Peyer's patch (tissue), 4 donors: Measurements from ENCODE around the gene SPINT1. TPM values are rescaled to one million over a fixed set of nuclear protein-coding genes. Genes with fewer than 3 reads are reported as not detected.

Source experiments
- DNase-seq, 3 donors: peaks; one replicate each; pipeline ENCODE4 v3.0.0-alpha.2; 2017 to 2019
- H3K27ac ChIP-seq, 4 donors: fragments of 200-600 bp; sonication (generic); one replicate each; pipeline ENCODE4 v1.5.1; 2016 to 2019
- H3K27me3 ChIP-seq, 2 donors: fragments of 200-600 bp; sonication (generic); one replicate each; pipeline ENCODE4 v1.5.1; 2019
- H3K36me3 ChIP-seq, 3 donors: fragments of 200-600 bp; sonication (generic); one replicate each; pipeline ENCODE4 v1.5.1; 2016 to 2019
- H3K4me1 ChIP-seq, 4 donors: fragments of 200-600 bp; sonication (generic); one replicate each; pipeline ENCODE4 v1.5.1; 2016 to 2019
- H3K4me3 ChIP-seq, 4 donors: fragments of 200-600 bp; sonication (generic); 1 replicate in 3 of 4; 2 replicates in 1 of 4; pipeline ENCODE4 v1.5.1; 2016 to 2019; ENCODE audit warnings: mild to moderate bottlenecking in 1 of 4
- H3K9me3 ChIP-seq, 4 donors: fragments of 200-600 bp; sonication (generic); one replicate each; pipeline ENCODE4 v1.5.1; 2016 to 2019; ENCODE audit warnings: mild to moderate bottlenecking in 1 of 4
- CTCF ChIP-seq, 6 experiments: fragments of 450-650 bp in 4 of 6; fragments of 200-600 bp in 2 of 6; sonication (generic) in 1 of 6; IDR thresholded peaks; one replicate each; pipeline ENCODE4 v1.5.1; 2017 to 2019; ENCODE audit warnings: antibody characterized with exemption in 6 of 6, mild to moderate bottlenecking in 3 of 6, moderate library complexity in 1 of 6
- POLR2A ChIP-seq, 2 donors: fragments of 450-650 bp; IDR thresholded peaks; one replicate each; pipeline ENCODE4 v1.5.1; 2017; ENCODE audit warnings: antibody characterized with exemption in 2 of 2, mild to moderate bottlenecking in 2 of 2, moderate library complexity in 2 of 2
- total RNA-seq, 4 donors: library from RNA; depleted of rRNA; stranded (reverse); fragments of >200 nt; gene quantifications; one replicate each; pipeline ENCODE4 v1.1.0, GENCODE V29; 2016

Gene SPINT1
- total RNA-seq, 4 donors from 2014 or later, result 103 to 991 (median 784) TPM

- Histone ChIP-seq H3K4me1 (peaks cover 3 to 37% (median 8%) of the 10 kb centered on the region in 4 donors), H3K36me3 (peaks cover 0 to 21% (median 0%) of the 10 kb centered on the region in 3 donors), H3K9me3 (no peaks in the 10 kb centered on the region), H3K27me3 (no peaks in the 10 kb centered on the region), H3K4me3 (peak overlapping the region; percentile 77 to 81 (median 80)), H3K27ac (peak overlapping the region; percentile 83 to 94 (median 88))
- peak; percentile 53 to 77 (median 69) for DNase-seq
- TF ChIP-seq POLR2A (IDR thresholded peaks at IDR 0.05) (no peak), CTCF (IDR thresholded peaks at IDR 0.05) (peak; percentile 32 to 80 (median 54))
These were observed 51.0 kb downstream of the SPINT1 start for GRCh38 chr15:40894681-40895448.

GRCh38 chr15:40899536-40900207 lies 55.8 kb downstream of the SPINT1 start:
- DNase-seq, result no peak
- Histone ChIP-seq H3K36me3 (peaks cover 0 to 55% (median 0%) of the 10 kb centered on the region in 3 donors), H3K4me1 (peaks cover 0 to 25% (median 8%) of the 10 kb centered on the region in 4 donors), H3K4me3 (no peak overlapping the region), H3K27me3 (no peaks in the 10 kb centered on the region), H3K27ac (no peak overlapping the region), H3K9me3 (no peaks in the 10 kb centered on the region)
- TF ChIP-seq CTCF (IDR thresholded peaks at IDR 0.05) (no peak), POLR2A (IDR thresholded peaks at IDR 0.05) (no peak)

GRCh38 chr15:40900256-40901052 lies 56.6 kb downstream of the SPINT1 start:
- H3K27ac ChIP-seq, result no peak overlapping the region
- H3K27me3 ChIP-seq, result no peaks in the 10 kb centered on the region
- peaks cover 0 to 26% (median 5%) of the 10 kb centered on the region in 4 donors for H3K4me1 ChIP-seq
- H3K9me3 ChIP-seq, result no peaks in the 10 kb centered on the region
- no peak for DNase-seq
- H3K36me3 ChIP-seq, result peaks cover 0 to 55% (median 0%) of the 10 kb centered on the region in 3 donors
- H3K4me3 ChIP-seq, result no peak overlapping the region
- no peak for TF ChIP-seq CTCF (IDR thresholded peaks at IDR 0.05)

GRCh38 chr15:40901053-40901443 lies 57.2 kb downstream of the SPINT1 start:
- Histone ChIP-seq H3K9me3 (no peaks in the 10 kb centered on the region), H3K36me3 (peaks cover 0 to 52% (median 0%) of the 10 kb centered on the region in 3 donors), H3K4me3 (no peak overlapping the region), H3K27ac (no peak overlapping the region), H3K27me3 (no peaks in the 10 kb centered on the region), H3K4me1 (peaks cover 0 to 26% (median 8%) of the 10 kb centered on the region in 4 donors)
- TF ChIP-seq CTCF (IDR thresholded peaks at IDR 0.05), result no peak
- no peak for DNase-seq
